ENCODE data around the gene RPP30.

The RPP30 gene

DNA sequence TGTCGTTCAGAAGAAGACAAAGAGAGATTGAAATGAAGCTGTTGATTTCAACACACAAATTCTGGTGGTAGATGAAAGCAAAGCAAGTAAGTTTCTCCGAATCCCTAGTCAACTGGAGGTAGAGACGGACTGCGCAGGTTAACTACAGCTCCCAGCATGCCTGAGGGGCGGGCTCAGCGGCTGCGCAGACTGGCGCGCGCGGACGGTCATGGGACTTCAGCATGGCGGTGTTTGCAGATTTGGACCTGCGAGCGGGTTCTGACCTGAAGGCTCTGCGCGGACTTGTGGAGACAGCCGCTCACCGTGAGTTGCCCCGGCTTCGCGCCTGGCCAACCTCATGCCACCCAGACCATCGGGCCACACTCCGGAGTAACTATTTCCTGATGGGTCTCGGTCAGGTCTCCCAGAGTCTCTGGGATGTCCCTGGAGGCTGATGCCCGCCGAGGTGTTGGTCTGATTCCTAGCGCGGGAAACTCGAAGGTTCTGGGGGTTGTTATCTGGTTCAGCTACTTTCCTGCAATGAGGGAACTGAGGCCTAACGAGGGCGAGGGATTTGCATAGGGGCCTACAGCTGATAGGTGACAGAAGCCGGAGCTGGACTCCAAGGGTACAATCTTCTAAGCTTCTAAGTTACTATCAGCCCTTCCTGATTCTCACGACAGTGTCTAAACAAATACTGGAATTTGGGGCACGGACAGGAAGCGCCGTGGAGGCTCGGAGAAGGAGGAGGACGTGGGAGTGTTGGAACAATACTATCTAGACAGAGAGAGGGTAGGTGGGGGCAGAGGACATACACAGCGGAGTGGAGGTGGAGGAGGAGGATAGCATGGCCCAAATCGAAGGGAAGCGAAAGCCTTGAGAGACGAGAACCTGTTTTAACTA lies at the start of gene RPP30:
TSS of gene RPP30 (plus strand) at position 209 of the 882 bp plus-strand sequence. CDS start at position 222, 13 bp downstream.
- TF ChIP-seq, protein P1, sequence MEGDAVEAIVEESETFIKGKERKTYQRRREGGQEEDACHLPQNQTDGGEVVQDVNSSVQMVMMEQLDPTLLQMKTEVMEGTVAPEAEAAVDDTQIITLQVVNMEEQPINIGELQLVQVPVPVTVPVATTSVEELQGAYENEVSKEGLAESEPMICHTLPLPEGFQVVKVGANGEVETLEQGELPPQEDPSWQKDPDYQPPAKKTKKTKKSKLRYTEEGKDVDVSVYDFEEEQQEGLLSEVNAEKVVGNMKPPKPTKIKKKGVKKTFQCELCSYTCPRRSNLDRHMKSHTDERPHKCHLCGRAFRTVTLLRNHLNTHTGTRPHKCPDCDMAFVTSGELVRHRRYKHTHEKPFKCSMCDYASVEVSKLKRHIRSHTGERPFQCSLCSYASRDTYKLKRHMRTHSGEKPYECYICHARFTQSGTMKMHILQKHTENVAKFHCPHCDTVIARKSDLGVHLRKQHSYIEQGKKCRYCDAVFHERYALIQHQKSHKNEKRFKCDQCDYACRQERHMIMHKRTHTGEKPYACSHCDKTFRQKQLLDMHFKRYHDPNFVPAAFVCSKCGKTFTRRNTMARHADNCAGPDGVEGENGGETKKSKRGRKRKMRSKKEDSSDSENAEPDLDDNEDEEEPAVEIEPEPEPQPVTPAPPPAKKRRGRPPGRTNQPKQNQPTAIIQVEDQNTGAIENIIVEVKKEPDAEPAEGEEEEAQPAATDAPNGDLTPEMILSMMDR (conservative IDR thresholded peaks at IDR 0.05; ENCODE audit: low read depth, low read length): no peak
- peak within 1 kb of the TSS; percentile 98 for H3K4me3 ChIP-seq (ENCODE audit: low read depth, low read length)
- peak; percentile 87 for DNase-seq (ENCODE audit: low read depth)

DNA sequence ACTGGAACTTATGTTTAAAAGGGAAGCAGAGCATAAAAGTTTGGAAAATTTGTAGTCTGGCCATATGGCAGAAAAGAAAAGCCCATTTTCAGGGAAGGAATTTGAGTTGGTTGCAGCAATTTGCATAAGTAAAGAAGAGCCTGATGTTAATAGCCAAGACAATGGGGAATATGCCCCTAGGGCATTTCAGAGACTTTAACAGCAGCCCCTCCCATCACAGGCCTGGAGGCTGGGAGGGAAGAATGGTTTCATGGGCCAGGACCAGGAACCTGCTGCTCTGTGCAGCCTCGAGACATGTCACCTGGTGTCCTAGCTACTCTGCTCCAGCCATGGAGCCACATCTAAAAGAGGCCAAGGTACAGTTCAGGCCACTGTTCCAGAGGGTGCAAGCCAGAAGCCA lies 49.3 kb upstream of the RPP30 start:
- H3K4me3 ChIP-seq (ENCODE audit: low read depth, low read length): no peak overlapping the region
- no peak for DNase-seq (ENCODE audit: low read depth)
- TF ChIP-seq, protein P1 (conservative IDR thresholded peaks at IDR 0.05; ENCODE audit: low read depth, low read length): no peak

DNA sequence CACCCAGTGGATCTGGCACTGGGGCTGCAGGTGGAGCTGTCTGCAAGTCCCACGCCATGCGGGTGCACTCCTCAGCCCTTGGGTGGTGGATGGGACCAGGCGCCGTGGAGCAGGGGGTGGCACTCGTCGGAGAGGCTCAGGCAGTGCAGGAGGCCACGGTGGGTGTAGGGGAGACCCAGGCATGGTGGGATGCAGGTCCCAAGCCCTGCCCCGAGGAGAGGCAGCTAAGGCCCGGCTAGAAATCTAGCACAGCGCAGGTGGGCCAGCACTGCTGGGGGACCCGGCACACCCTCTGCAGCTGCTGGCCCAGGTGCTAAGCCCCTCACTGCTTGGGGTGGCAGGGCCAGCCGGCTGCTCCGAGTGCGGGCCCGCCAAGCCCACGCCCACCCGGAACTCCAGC lies 39.7 kb upstream of the RPP30 start:
- TF ChIP-seq, protein P1 (conservative IDR thresholded peaks at IDR 0.05; ENCODE audit: low read depth, low read length): no peak
- H3K4me3 ChIP-seq (ENCODE audit: low read depth, low read length): no peak overlapping the region
- no peak for DNase-seq (ENCODE audit: low read depth)

DNA sequence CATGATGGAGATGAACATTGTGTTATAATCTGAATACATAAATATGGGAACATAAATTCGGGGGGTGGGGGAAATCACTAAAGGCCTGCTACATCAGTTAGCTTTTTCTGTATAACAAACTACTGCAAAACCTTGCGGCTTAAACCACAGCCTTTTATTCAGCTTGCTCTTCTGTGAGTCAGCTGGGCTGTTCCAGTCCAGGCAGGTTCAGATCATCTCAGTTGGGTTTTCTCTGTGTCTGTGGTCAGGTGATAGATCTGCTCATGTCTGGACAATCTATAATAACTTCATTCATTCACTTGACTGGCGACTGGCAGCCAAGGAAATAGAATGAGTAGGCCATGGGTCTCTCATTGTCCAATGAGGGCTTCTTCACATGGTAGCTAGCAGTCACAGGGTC lies 37.4 kb upstream of the RPP30 start:
- TF ChIP-seq, protein P1 (conservative IDR thresholded peaks at IDR 0.05; ENCODE audit: low read depth, low read length): no peak
- no peak for DNase-seq (ENCODE audit: low read depth)
- H3K4me3 ChIP-seq (ENCODE audit: low read depth, low read length): no peak overlapping the region

DNA sequence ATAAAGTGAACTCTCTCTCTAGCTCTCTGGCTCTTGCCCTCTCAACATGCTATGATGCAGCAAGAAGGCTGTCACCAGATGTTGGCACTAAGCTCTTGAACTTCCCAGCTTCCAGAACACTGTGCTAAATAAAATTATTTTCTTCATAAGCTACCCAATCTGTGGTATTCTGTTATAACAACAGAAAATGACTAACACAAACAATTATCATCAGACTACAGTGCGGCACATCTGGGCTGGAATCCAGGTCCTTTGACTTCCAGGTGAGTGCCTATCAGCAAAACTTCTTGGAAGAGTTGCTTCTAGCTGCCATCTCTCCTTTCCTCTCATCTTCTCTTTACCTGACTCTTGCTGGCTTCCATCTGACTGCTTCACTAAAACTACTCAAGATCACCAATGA lies 34.3 kb upstream of the RPP30 start:
- TF ChIP-seq, protein P1 (conservative IDR thresholded peaks at IDR 0.05; ENCODE audit: low read depth, low read length): no peak
- DNase-seq (ENCODE audit: low read depth): no peak
- H3K4me3 ChIP-seq (ENCODE audit: low read depth, low read length): no peak overlapping the region

DNA sequence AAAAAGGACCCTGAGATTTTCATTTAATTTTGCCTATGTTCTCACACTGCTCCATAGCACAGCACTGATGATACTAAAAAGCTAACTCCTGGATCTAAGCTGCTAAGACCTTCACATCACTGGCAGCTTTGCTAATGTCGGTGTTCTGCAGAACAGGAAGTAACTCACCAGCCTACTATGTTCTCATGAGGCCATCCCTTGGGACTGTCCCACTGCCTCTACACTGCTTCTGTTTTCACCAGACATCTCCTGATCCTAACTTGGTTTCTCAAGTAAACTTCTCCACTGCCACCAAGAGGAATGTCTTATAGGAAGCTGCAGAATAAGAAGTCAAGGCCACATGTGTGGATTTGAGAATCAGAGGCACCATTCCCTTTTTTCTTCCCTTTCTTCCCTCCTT lies 29.0 kb upstream of the RPP30 start:
- TF ChIP-seq, protein P1 (conservative IDR thresholded peaks at IDR 0.05; ENCODE audit: low read depth, low read length): no peak
- DNase-seq (ENCODE audit: low read depth): no peak
- H3K4me3 ChIP-seq (ENCODE audit: low read depth, low read length): no peak overlapping the region

DNA sequence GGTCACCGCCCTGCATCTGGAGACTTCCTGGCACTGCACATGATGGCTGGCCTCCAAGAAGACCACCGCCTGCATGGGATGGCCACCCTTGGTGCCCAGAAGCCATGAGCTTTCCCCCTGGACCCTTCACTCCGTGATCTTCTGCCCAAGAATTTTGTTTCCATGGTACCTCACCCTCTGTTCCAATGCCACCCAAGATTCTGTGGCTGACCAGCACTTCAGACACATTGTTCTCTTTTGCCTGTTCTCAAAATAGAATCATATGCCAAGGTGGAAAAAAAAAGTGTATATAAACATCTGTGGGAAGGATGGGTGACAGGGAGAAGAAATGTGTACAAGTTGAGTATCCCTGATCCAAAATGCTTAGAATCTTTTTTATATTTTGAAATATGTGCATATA lies 26.0 kb upstream of the RPP30 start:
- no peak for DNase-seq (ENCODE audit: low read depth)
- TF ChIP-seq, protein P1 (conservative IDR thresholded peaks at IDR 0.05; ENCODE audit: low read depth, low read length): no peak
- no peak overlapping the region for H3K4me3 ChIP-seq (ENCODE audit: low read depth, low read length)
